Measurements from ENCODE around the gene NKAIN2.

- TF ChIP-seq SOX6 (IDR thresholded peaks at IDR 0.05), result no peak
- TF ChIP-seq CBX2 (IDR thresholded peaks at IDR 0.05; ENCODE audit: insufficient read depth, low read length, poor library complexity, severe bottlenecking), result no peak
- TF ChIP-seq ZNF77 (CRISPR knock-in tag; IDR thresholded peaks at IDR 0.05), result no peak
- no peak for TF ChIP-seq NR2C2 (CRISPR knock-in tag; IDR thresholded peaks at IDR 0.05)
- TF ChIP-seq NR2C2 (tag; IDR thresholded peaks at IDR 0.05), result no peak
- TF ChIP-seq POLR2A (conservative IDR thresholded peaks at IDR 0.05), result no peak
- no peak for TF ChIP-seq TBP (optimal IDR thresholded peaks at IDR 0.05; ENCODE audit: low read depth, low read length)
- TF ChIP-seq CSDE1 (IDR thresholded peaks at IDR 0.05), result no peak
- no peak for TF ChIP-seq CTCF (IDR thresholded peaks at IDR 0.05 in 2 of 3, conservative IDR thresholded peaks at IDR 0.05 in 1 of 3; ENCODE audit: insufficient read depth in 2 of 3, low read depth in 1 of 3, low read length in 3 of 3)
- TF ChIP-seq GTF2B (IDR thresholded peaks at IDR 0.05; ENCODE audit: extremely low read depth, insufficient read length), result no peak
Observed at GRCh38 chr6:124056407-124057334, 253.0 kb downstream of the NKAIN2 start.
